CD4-positive, alpha-beta T cell (primary cell): ENCODE results near the gene CABP5. TPM values are rescaled to one million over a fixed set of nuclear protein-coding genes. Genes with fewer than 3 reads are reported as not detected.

Experiments
- ATAC-seq: fragments of 200-7000 bp; cut with Tn5 transposase; one replicate; pipeline ENCODE4 v1.10.0; 2022; ENCODE audit warnings: mild to moderate bottlenecking; ENCODE audit not compliant: poor library complexity
- CTCF ChIA-PET: fragments of 350-600 bp; sonication (Branson Sonifier 250); formaldehyde crosslinking; loops from one replicate; lab custom pipeline; 2021; ENCODE audit warnings: antibody characterized with exemption, inconsistent platforms; lab: Charles Lee
- POLR2A ChIA-PET: fragments of 350-600 bp; sonication (Branson Sonifier 250); formaldehyde crosslinking; loops from one replicate; lab custom pipeline; 2021; ENCODE audit warnings: antibody characterized with exemption, inconsistent platforms; lab: Charles Lee
- DNase-seq, 14 experiments: peaks; one replicate each; pipeline ENCODE4 v3.0.0-alpha.2; 2013 to 2020; ENCODE audit warnings: mixed read lengths in 2 of 14
- H3K27ac ChIP-seq, 2 donors: one replicate each; pipeline versions ENCODE4 v1.5.1 to v1.7.0; 2013; ENCODE audit warnings: low read length in 2 of 2, low read depth in 1 of 2, mild to moderate bottlenecking in 1 of 2
- H3K27me3 ChIP-seq, 2 experiments: 1 replicate in 1 of 2; 2 replicates in 1 of 2; pipeline versions ENCODE4 v1.6.1 to v1.7.0; 2013; ENCODE audit warnings: low read length in 2 of 2, control low read depth in 1 of 2, mild to moderate bottlenecking in 1 of 2, moderate library complexity in 1 of 2; ENCODE audit not compliant: insufficient read depth in 2 of 2, control insufficient read depth in 1 of 2
- H3K36me3 ChIP-seq: one replicate; pipeline ENCODE4 v1.6.1; 2013; ENCODE audit warnings: low read length, control low read depth; ENCODE audit not compliant: insufficient read depth
- H3K4me1 ChIP-seq: one replicate; pipeline ENCODE4 v1.6.1; 2013; ENCODE audit warnings: low read length, control low read depth; ENCODE audit not compliant: insufficient read depth
- H3K4me3 ChIP-seq: one replicate; pipeline ENCODE4 v1.5.1; 2013; ENCODE audit warnings: mild to moderate bottlenecking, low read length, moderate library complexity
- H3K9me3 ChIP-seq, 2 experiments: 1 replicate in 1 of 2; 2 replicates in 1 of 2; pipeline versions ENCODE4 v1.6.1 to v1.7.0; 2013; ENCODE audit warnings: low read length in 2 of 2, mild to moderate bottlenecking in 2 of 2, control low read depth in 1 of 2, moderate library complexity in 1 of 2; ENCODE audit not compliant: control insufficient read depth in 1 of 2, insufficient read depth in 1 of 2
- H3K27ac Mint-ChIP-seq: one replicate; pipeline ENCODE4 v1.8.0; 2020; ENCODE audit warnings: mixed read lengths
- H3K27me3 Mint-ChIP-seq: one replicate; pipeline ENCODE4 v1.8.0; 2021; ENCODE audit warnings: mixed read lengths
- H3K36me3 Mint-ChIP-seq: one replicate; pipeline ENCODE4 v1.8.0; 2021; ENCODE audit warnings: low read depth, mixed read lengths
- H3K4me1 Mint-ChIP-seq: one replicate; pipeline ENCODE4 v1.8.0; 2021; ENCODE audit warnings: low read depth, mixed read lengths
- H3K4me3 Mint-ChIP-seq: one replicate; pipeline ENCODE4 v1.8.0; 2020; ENCODE audit warnings: mild to moderate bottlenecking, mixed read lengths
- H3K9me3 Mint-ChIP-seq: one replicate; pipeline ENCODE4 v1.8.0; 2020; ENCODE audit warnings: mixed read lengths
- CTCF ChIP-seq: fragments of 200-600 bp; IDR thresholded peaks from one replicate; pipeline ENCODE4 v1.8.0; 2022; ENCODE audit warnings: antibody characterized with exemption, mild to moderate bottlenecking
- intact Hi-C, 2 experiments: fragments of 100-400 bp; cut with DNase I in 1 of 2; cut with micrococcal nuclease in 1 of 2; formaldehyde crosslinking; loops; one replicate each; pipeline versions ENCODE4 v1.15.1 to v1.9.0; 2023 to 2025; cut with DNase I, micrococcal nuclease
- total RNA-seq, 174 experiments: library from RNA in 2 of 174; stranded (reverse) in 2 of 174; gene quantifications; one replicate each; pipeline ENCODE4 v1.2.3 and lab custom pipeline; 2021 to 2026

Gene CABP5
- total RNA-seq, 2 experiments from 2014 or later = not detected

GRCh38 chr19:48069435-48069834, 25.6 kb upstream of the CABP5 start:
- Histone ChIP-seq H3K27ac (no peak overlapping the region), H3K36me3 (no peaks in the 10 kb centered on the region), H3K4me3 (no peak overlapping the region), H3K4me1 (no peaks in the 10 kb centered on the region), H3K27me3 (no peaks in the 10 kb centered on the region), H3K9me3 (no peaks in the 10 kb centered on the region)
- H3K36me3 Mint-ChIP-seq = no peaks in the 10 kb centered on the region
- ATAC-seq (no peak), DNase-seq (no peak)
- POLR2A ChIA-PET = no interaction called here
- intact Hi-C loops = no loop called here
- no peaks in the 10 kb centered on the region for H3K4me1 Mint-ChIP-seq
- no peaks in the 10 kb centered on the region for H3K9me3 Mint-ChIP-seq
- TF ChIP-seq CTCF = no peak
- CTCF ChIA-PET = no interaction called here
- H3K27ac Mint-ChIP-seq = no peak overlapping the region
- H3K4me3 Mint-ChIP-seq = no peak overlapping the region
- H3K27me3 Mint-ChIP-seq = no peaks in the 10 kb centered on the region

- Histone ChIP-seq H3K9me3 (peaks cover 0 to 6% of the 10 kb centered on the region in 2 experiments), H3K4me3 (no peak overlapping the region), H3K27me3 (peaks cover 0 to 12% of the 10 kb centered on the region in 2 experiments), H3K27ac (no peak overlapping the region), H3K4me1 (no peaks in the 10 kb centered on the region), H3K36me3 (no peaks in the 10 kb centered on the region)
- no peaks in the 10 kb centered on the region for H3K36me3 Mint-ChIP-seq
- H3K4me3 Mint-ChIP-seq = no peak overlapping the region
- intact Hi-C loops = loop anchor here in 1 of 2 experiments (5.0 kb wide), 1 partner anchor 1737 kb away; no protein-coding TSS in a partner anchor
- H3K27ac Mint-ChIP-seq = no peak overlapping the region
- no peaks in the 10 kb centered on the region for H3K4me1 Mint-ChIP-seq
- H3K27me3 Mint-ChIP-seq = no peaks in the 10 kb centered on the region
- DNase-seq = no peak
- no peak for TF ChIP-seq CTCF
- no peak for ATAC-seq
- POLR2A ChIA-PET = no interaction called here
- no peaks in the 10 kb centered on the region for H3K9me3 Mint-ChIP-seq
- CTCF ChIA-PET = no interaction called here
Measured at GRCh38 chr19:48064509-48064908, 20.6 kb upstream of the CABP5 start.

- peaks cover 0 to 12% of the 10 kb centered on the region in 2 experiments for H3K27me3 ChIP-seq
- H3K4me1 ChIP-seq = no peaks in the 10 kb centered on the region
- H3K9me3 Mint-ChIP-seq = no peaks in the 10 kb centered on the region
- no peak for TF ChIP-seq CTCF
- no peaks in the 10 kb centered on the region for H3K4me1 Mint-ChIP-seq
- ChIA-PET POLR2A (no interaction called here), CTCF (no interaction called here)
- DNase-seq = no peak
- no peaks in the 10 kb centered on the region for H3K36me3 ChIP-seq
- no peak overlapping the region for H3K27ac Mint-ChIP-seq
- intact Hi-C loops = loop anchor here in 1 of 2 experiments (5.0 kb wide), 1 partner anchor 1734 kb away; no protein-coding TSS in a partner anchor
- no peaks in the 10 kb centered on the region for H3K27me3 Mint-ChIP-seq
- no peak overlapping the region for H3K4me3 Mint-ChIP-seq
- no peak overlapping the region for H3K27ac ChIP-seq
- H3K4me3 ChIP-seq = no peak overlapping the region
- peaks cover 0 to 6% of the 10 kb centered on the region in 2 experiments for H3K9me3 ChIP-seq
- H3K36me3 Mint-ChIP-seq = no peaks in the 10 kb centered on the region
- no peak for ATAC-seq
Measured at GRCh38 chr19:48061401-48062344, 17.8 kb upstream of the CABP5 start.
